HL-60 (cell line): ENCODE measurements around the gene OR7D2.

ENCODE experiments used
- CTCF ChIP-seq: IDR thresholded peaks from one replicate; pipeline ENCODE4 v1.5.1; 2011; ENCODE audit warnings: low read length, control low read depth, inconsistent platforms; ENCODE audit not compliant: insufficient read depth
- GABPA ChIP-seq: IDR thresholded peaks from 2 replicates; pipeline ENCODE4 v1.6.1; 2012; ENCODE audit warnings: low read depth
- POLR2AphosphoS5 ChIP-seq: IDR thresholded peaks from 2 replicates; pipeline ENCODE4 v1.6.1; 2012; ENCODE audit warnings: low read depth

GRCh38 chr19:9219489-9219888 is 40.7 kb downstream of the OR7D2 start, which contains the start of gene OR7D4:
- no peak for TF ChIP-seq CTCF
- TF ChIP-seq POLR2AphosphoS5: no peak
- no peak for TF ChIP-seq GABPA
